SK-N-SH (cell line): Measurements from ENCODE around the gene SSX7. TPM values are rescaled to one million over a fixed set of nuclear protein-coding genes. Genes with fewer than 3 reads are reported as not detected.

Experiments
- CTCF ChIA-PET: fragments of 300-600, 350-600 bp; formaldehyde crosslinking; extraction: SDS; loops from one replicate; lab custom pipeline; 2021; lab: Yijun Ruan, JAX
- POLR2A ChIA-PET: fragments of 350-600 bp; sonication (Branson Sonifier 250); formaldehyde crosslinking; extraction: SDS; loops from one replicate; lab custom pipeline; 2020; ENCODE audit warnings: antibody characterized with exemption, inconsistent platforms; lab: Yijun Ruan, JAX
- DNase-seq: peaks from one replicate; pipeline ENCODE4 v3.0.0; 2012
- H2AFZ ChIP-seq: fragments of 200-600 bp; sonication (generic); 2 replicates; pipeline ENCODE4 v1.8.1; 2016; ENCODE audit warnings: antibody characterized with exemption, mild to moderate bottlenecking, low read depth
- H3F3A ChIP-seq: fragments of 200-600 bp; sonication (generic); replicated peaks from 2 replicates; pipeline ENCODE3; 2016; ENCODE audit warnings: antibody characterized with exemption, mild to moderate bottlenecking; ENCODE audit not compliant: insufficient read depth
- H3K27ac ChIP-seq, 2 experiments: fragments of 200-500 bp in 1 of 2; fragments of 200-600 bp in 1 of 2; sonication (Bioruptor generic) in 1 of 2; sonication (generic), shearing (Covaris generic) in 1 of 2; 2 replicates each; pipeline versions ENCODE4 v1.5.1 to v1.6.1; 2014 to 2016; ENCODE audit warnings: low read depth in 2 of 2, inconsistent platforms in 1 of 2, low read length in 1 of 2, mild to moderate bottlenecking in 1 of 2, mixed read lengths in 1 of 2
- H3K27me3 ChIP-seq: fragments of 200-600 bp; sonication (generic), shearing (Covaris generic); 2 replicates; pipeline ENCODE4 v1.6.1; 2016; ENCODE audit warnings: mixed run types; ENCODE audit not compliant: insufficient read depth
- H3K36me3 ChIP-seq, 2 experiments: fragments of 200-500 bp in 1 of 2; fragments of 200-600 bp in 1 of 2; sonication (Bioruptor generic) in 1 of 2; sonication (generic) in 1 of 2; replicated peaks in 1 of 2; 2 replicates each; pipeline versions ENCODE3 to v1.5.1; 2014 to 2016; ENCODE audit warnings: low read length in 1 of 2, mild to moderate bottlenecking in 1 of 2; ENCODE audit not compliant: insufficient read depth in 2 of 2, control insufficient read depth in 1 of 2
- H3K4me1 ChIP-seq, 2 experiments: fragments of 200-500 bp in 1 of 2; fragments of 200-600 bp in 1 of 2; sonication (Bioruptor generic) in 1 of 2; sonication (generic), shearing (Covaris generic) in 1 of 2; 2 replicates each; pipeline versions ENCODE4 v1.5.1 to v1.6.1; 2014 to 2016; ENCODE audit warnings: low read depth in 1 of 2, low read length in 1 of 2, mixed run types in 1 of 2; ENCODE audit not compliant: insufficient read depth in 2 of 2, control insufficient read depth in 1 of 2
- H3K4me2 ChIP-seq: fragments of 200-600 bp; sonication (generic), shearing (Covaris generic); 2 replicates; pipeline ENCODE4 v1.6.1; 2017; ENCODE audit warnings: mixed run types
- H3K4me3 ChIP-seq, 2 experiments: fragments of 200-500 bp in 1 of 2; fragments of 200-600 bp in 1 of 2; sonication (Bioruptor generic) in 1 of 2; sonication (generic), shearing (Covaris generic) in 1 of 2; 2 replicates each; pipeline versions ENCODE4 v1.5.1 to v1.8.1; 2014 to 2016; ENCODE audit warnings: low read depth in 2 of 2, inconsistent platforms in 1 of 2, low read length in 1 of 2, mild to moderate bottlenecking in 1 of 2, mixed read lengths in 1 of 2, moderate library complexity in 1 of 2
- H3K79me2 ChIP-seq: fragments of 200-600 bp; sonication (generic); 2 replicates; pipeline ENCODE4 v1.8.1; 2017; ENCODE audit warnings: mild to moderate bottlenecking; ENCODE audit not compliant: insufficient read depth
- H3K9ac ChIP-seq: fragments of 200-600 bp; sonication (generic); 2 replicates; pipeline ENCODE4 v1.6.1; 2017; ENCODE audit warnings: mixed run types
- H3K9me2 ChIP-seq: fragments of 200-600 bp; sonication (generic); 2 replicates; pipeline ENCODE4 v1.6.1; 2017; ENCODE audit warnings: mixed run types
- H3K9me3 ChIP-seq: fragments of 200-600 bp; sonication (generic); 2 replicates; pipeline ENCODE4 v1.6.1; 2017; ENCODE audit warnings: mixed run types, mild to moderate bottlenecking, moderate library complexity
- H4K20me1 ChIP-seq: fragments of 200-600 bp; sonication (generic); 2 replicates; pipeline ENCODE4 v1.6.1; 2017; ENCODE audit warnings: mild to moderate bottlenecking, mixed run types; ENCODE audit not compliant: insufficient read depth
- CHD2 ChIP-seq: fragments of 150-350 bp; IDR thresholded peaks from 2 replicates; pipeline ENCODE4 v1.6.1; 2018; ENCODE audit warnings: low read length; ENCODE audit not compliant: partially characterized antibody
- ELF1 ChIP-seq: IDR thresholded peaks from 2 replicates; pipeline ENCODE4 v1.4.0; 2012
- EZH2phosphoT487 ChIP-seq: fragments of 200-600 bp; sonication (generic); IDR thresholded peaks from 2 replicates; pipeline ENCODE4 v1.6.1; 2017; ENCODE audit warnings: low read depth, mixed run types, mild to moderate bottlenecking, antibody characterized with exemption, moderate library complexity, borderline replicate concordance
- FOSL2 ChIP-seq: IDR thresholded peaks from 2 replicates; pipeline ENCODE4 v1.4.0; 2012; ENCODE audit warnings: low read depth, mild to moderate bottlenecking, moderate library complexity, borderline replicate concordance
- FOXM1 ChIP-seq: IDR thresholded peaks from 2 replicates; pipeline ENCODE4 v1.4.0; 2012; ENCODE audit warnings: low read depth, mild to moderate bottlenecking
- GABPA ChIP-seq: IDR thresholded peaks from 2 replicates; pipeline ENCODE4 v1.4.0; 2012; ENCODE audit warnings: low read depth, mild to moderate bottlenecking
- GATA2 ChIP-seq: sonication (generic); formaldehyde crosslinking; IDR thresholded peaks from 2 replicates; pipeline ENCODE4 v1.5.0; 2020; ENCODE audit warnings: mild to moderate bottlenecking, missing genetic modification reagents
- MEF2A ChIP-seq: IDR thresholded peaks from 2 replicates; pipeline ENCODE4 v1.4.0; 2012; ENCODE audit warnings: low read depth, borderline replicate concordance
- NRF1 ChIP-seq: IDR thresholded peaks from 2 replicates; pipeline ENCODE4 v1.6.1; 2012; ENCODE audit warnings: low read depth, mild to moderate bottlenecking, low read length
- POLR2AphosphoS5 ChIP-seq: IDR thresholded peaks from 2 replicates; pipeline ENCODE4 v1.6.1; 2012; ENCODE audit warnings: low read depth, low read length
- RCOR1 ChIP-seq: fragments of 150-350 bp; IDR thresholded peaks from 2 replicates; pipeline ENCODE4 v1.6.1; 2017; ENCODE audit warnings: antibody characterized with exemption, low read length
- RFX5 ChIP-seq: IDR thresholded peaks from 2 replicates; pipeline ENCODE4 v1.6.1; 2012; ENCODE audit warnings: mild to moderate bottlenecking, improper control_type of control experiment, low read length
- RXRA ChIP-seq: IDR thresholded peaks from 2 replicates; pipeline ENCODE4 v1.4.0; 2012; ENCODE audit warnings: low read depth, mild to moderate bottlenecking, borderline replicate concordance
- TAF1 ChIP-seq: IDR thresholded peaks from 2 replicates; pipeline ENCODE4 v1.6.1; 2012; ENCODE audit warnings: low read depth, mild to moderate bottlenecking, low read length, moderate library complexity, borderline replicate concordance
- TCF12 ChIP-seq: IDR thresholded peaks from 2 replicates; pipeline ENCODE4 v1.4.0; 2012
- TEAD4 ChIP-seq: IDR thresholded peaks from 2 replicates; pipeline ENCODE4 v1.4.0; 2012; ENCODE audit warnings: mild to moderate bottlenecking, borderline replicate concordance; ENCODE audit not compliant: insufficient read depth
- USF2 ChIP-seq: fragments of 150-350 bp; IDR thresholded peaks from 2 replicates; pipeline ENCODE4 v1.6.1; 2017; ENCODE audit warnings: antibody characterized with exemption, low read length, low read depth, borderline replicate concordance
- YY1 ChIP-seq: IDR thresholded peaks from 2 replicates; pipeline ENCODE4 v1.4.0; 2012; ENCODE audit warnings: low read depth, mild to moderate bottlenecking
- WGBS: methylation state at CpG from one replicate; pipeline ENCODE4 v1.1.6; 2017; ENCODE audit warnings: low lambda C conversion rate; 5-methylcytosine and 5-hydroxymethylcytosine counted together
- polyA plus RNA-seq, 3 experiments: library from polyadenylated mRNA; depleted of rRNA; stranded (reverse); fragments of >200 nt; gene quantifications; 2 replicates each; pipeline ENCODE4 v1.2.3, GENCODE V29; 2012
- small RNA-seq, 7 experiments: library from RNA; depleted of rRNA; stranded (forward); fragments of <200 nt; gene quantifications; one replicate each; pipeline ENCODE3, GENCODE V24; 2012
- TF ChIP-seq, protein P1 (sequence below): IDR thresholded peaks from 2 replicates; pipeline ENCODE4 v1.4.0; 2012; ENCODE audit warnings: low read depth, borderline replicate concordance
- TF ChIP-seq, protein P2 (sequence below): IDR thresholded peaks from 2 replicates; pipeline ENCODE4 v1.4.0; 2012; ENCODE audit warnings: low read depth

Gene SSX7
- polyA plus RNA-seq, 1 of the 3 experiments (the other 2 are of a cell fraction) = not detected

GRCh38 chrX:52598886-52599285, 55.8 kb downstream of the SSX7 start:
- H3F3A ChIP-seq = no peaks in the 10 kb centered on the region

GRCh38 chrX:52594658-52595057, 60.0 kb downstream of the SSX7 start:
- Histone ChIP-seq H3K4me3 (no peak overlapping the region), H3K9ac (no peak overlapping the region), H3K36me3 (no peaks in the 10 kb centered on the region), H3K9me2 (no peaks in the 10 kb centered on the region), H3K27me3 (peaks cover 12% of the 10 kb centered on the region; the same call in 1 of the 2 replicates), H3K79me2 (no peaks in the 10 kb centered on the region), H4K20me1 (no peaks in the 10 kb centered on the region)
- CTCF ChIA-PET = no interaction called here
- DNase-seq = no peak
- no peak for TF ChIP-seq YY1
- TF ChIP-seq, all 33 proteins: peak for 0
- Histone ChIP-seq H3K4me1 (no peaks in the 10 kb centered on the region), H3F3A (no peaks in the 10 kb centered on the region), H3K27ac (no peak overlapping the region), H2AFZ (no peak overlapping the region), H3K4me2 (no peak overlapping the region), H3K9me3 (no peaks in the 10 kb centered on the region)
- POLR2A ChIA-PET = no interaction called here
- 7% methylated on average over 6 of the region's 6 CpGs for WGBS

More at GRCh38 chrX:52598886-52599285, 55.8 kb downstream of the SSX7 start:
- Histone ChIP-seq H4K20me1 (no peaks in the 10 kb centered on the region), H3K36me3 (no peaks in the 10 kb centered on the region), H3K9ac (no peak overlapping the region), H3K27me3 (peaks cover 7% of the 10 kb centered on the region; the same call in 1 of the 2 replicates), H3K4me2 (no peak overlapping the region), H3K4me3 (no peak overlapping the region), H3K79me2 (no peaks in the 10 kb centered on the region), H3K4me1 (no peaks in the 10 kb centered on the region), H3K9me3 (no peaks in the 10 kb centered on the region), H2AFZ (no peak overlapping the region), H3K27ac (no peak overlapping the region), H3K9me2 (no peaks in the 10 kb centered on the region)
- TF ChIP-seq POLR2AphosphoS5 (no peak), EZH2phosphoT487 (no peak), MEF2A (no peak), RCOR1 (no peak), FOXM1 (no peak), NRF1 (no peak), TAF1 (no peak), RXRA (no peak), RFX5 (no peak), TEAD4 (no peak), GATA2 (CRISPR knock-in tag) (no peak), TCF12 (no peak), ELF1 (no peak), GABPA (no peak), YY1 (no peak), FOSL2 (no peak), CHD2 (no peak), USF2 (no peak)
- TF ChIP-seq, protein P1, sequence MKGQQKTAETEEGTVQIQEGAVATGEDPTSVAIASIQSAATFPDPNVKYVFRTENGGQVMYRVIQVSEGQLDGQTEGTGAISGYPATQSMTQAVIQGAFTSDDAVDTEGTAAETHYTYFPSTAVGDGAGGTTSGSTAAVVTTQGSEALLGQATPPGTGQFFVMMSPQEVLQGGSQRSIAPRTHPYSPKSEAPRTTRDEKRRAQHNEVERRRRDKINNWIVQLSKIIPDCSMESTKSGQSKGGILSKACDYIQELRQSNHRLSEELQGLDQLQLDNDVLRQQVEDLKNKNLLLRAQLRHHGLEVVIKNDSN = no peak
- TF ChIP-seq, protein P2, sequence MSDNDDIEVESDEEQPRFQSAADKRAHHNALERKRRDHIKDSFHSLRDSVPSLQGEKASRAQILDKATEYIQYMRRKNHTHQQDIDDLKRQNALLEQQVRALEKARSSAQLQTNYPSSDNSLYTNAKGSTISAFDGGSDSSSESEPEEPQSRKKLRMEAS = no peak
- CTCF ChIA-PET = no interaction called here
- POLR2A ChIA-PET = no interaction called here
- no peak for DNase-seq
- 5% methylated on average over 7 of the region's 7 CpGs for WGBS

Small RNA genes lying within 50 kb of the gene (small RNA-seq; reads per million reads assigned to genes)
- gene AL450023.3 = 0 reads per million in 7 experiments
- 0 reads per million in 7 experiments for gene RNA5SP504

Other genes starting within 250 kb of the SSX7 start
- 16.0 and 76.7 TPM in 2 replicates for gene XAGE1A, start 159.1 kb downstream of the SSX7 start, polyA plus RNA-seq (2012; rRNA removed)
- 104 and 115 TPM in 2 replicates for gene XAGE1B, start 137.8 kb downstream of the SSX7 start, polyA plus RNA-seq (2012; rRNA removed)
- gene SSX2, start 52.3 kb upstream of the SSX7 start, polyA plus RNA-seq (2012; rRNA removed) = 0.13 and 0.50 TPM in 2 replicates
- 0.16 and 0.71 TPM in 2 replicates for gene SSX2B, start 96.4 kb upstream of the SSX7 start, polyA plus RNA-seq (2012; rRNA removed)
- not detected in 2 replicates for gene SPANXN5, start 142.5 kb upstream of the SSX7 start, polyA plus RNA-seq (2012; rRNA removed)
- not detected in 2 replicates for gene XAGE5, start 156.4 kb upstream of the SSX7 start, polyA plus RNA-seq (2012; rRNA removed)
- gene XAGE3, start 213.2 kb upstream of the SSX7 start, polyA plus RNA-seq (2012; rRNA removed) = not detected in 2 replicates
- gene FAM156B, start 242.4 kb upstream of the SSX7 start, polyA plus RNA-seq (2012; rRNA removed) = 73.7 and 73.9 TPM in 2 replicates